Effector CD8-positive, alpha-beta T cell (primary cell): Measurements from ENCODE around the gene BAIAP2.
"Not testable (repeated sequence)": the region's sequence is repeated elsewhere in the genome, so short reads cannot be mapped to it uniquely, and the experiment has no call there.

Source experiments
- DNase-seq: peaks from one replicate; lab custom pipeline; 2025; lab: John Stamatoyannopoulos, UW

BAIAP2 gene

GRCh38 chr17:81139428-81139827 lies 104.5 kb downstream of the BAIAP2 start:
- DNase-seq, result no peak

DNA sequence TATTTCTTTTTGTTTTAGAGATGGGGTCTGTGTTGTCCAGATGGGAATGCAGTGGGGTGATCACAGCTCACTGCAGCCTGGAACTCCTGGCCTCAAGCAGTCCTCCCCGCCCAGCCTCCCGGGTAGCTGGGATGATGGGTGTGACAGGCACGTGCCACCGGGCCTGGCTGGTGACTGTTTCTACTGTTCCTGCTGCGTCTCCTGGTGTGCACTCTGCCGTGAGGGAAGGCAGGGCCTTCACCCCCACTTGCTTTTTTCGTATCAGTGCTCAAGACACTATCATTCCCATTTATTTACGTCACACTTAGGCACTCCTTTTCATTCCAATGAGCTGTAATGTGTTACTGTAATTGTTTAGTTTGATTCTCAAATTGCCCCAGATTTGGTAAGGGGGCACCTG lies 105.1 kb downstream of the BAIAP2 start:
- DNase-seq, result no peak

- no peak for DNase-seq
These were observed 105.7 kb downstream of the BAIAP2 start for GRCh38 chr17:81140695-81141094.

DNA sequence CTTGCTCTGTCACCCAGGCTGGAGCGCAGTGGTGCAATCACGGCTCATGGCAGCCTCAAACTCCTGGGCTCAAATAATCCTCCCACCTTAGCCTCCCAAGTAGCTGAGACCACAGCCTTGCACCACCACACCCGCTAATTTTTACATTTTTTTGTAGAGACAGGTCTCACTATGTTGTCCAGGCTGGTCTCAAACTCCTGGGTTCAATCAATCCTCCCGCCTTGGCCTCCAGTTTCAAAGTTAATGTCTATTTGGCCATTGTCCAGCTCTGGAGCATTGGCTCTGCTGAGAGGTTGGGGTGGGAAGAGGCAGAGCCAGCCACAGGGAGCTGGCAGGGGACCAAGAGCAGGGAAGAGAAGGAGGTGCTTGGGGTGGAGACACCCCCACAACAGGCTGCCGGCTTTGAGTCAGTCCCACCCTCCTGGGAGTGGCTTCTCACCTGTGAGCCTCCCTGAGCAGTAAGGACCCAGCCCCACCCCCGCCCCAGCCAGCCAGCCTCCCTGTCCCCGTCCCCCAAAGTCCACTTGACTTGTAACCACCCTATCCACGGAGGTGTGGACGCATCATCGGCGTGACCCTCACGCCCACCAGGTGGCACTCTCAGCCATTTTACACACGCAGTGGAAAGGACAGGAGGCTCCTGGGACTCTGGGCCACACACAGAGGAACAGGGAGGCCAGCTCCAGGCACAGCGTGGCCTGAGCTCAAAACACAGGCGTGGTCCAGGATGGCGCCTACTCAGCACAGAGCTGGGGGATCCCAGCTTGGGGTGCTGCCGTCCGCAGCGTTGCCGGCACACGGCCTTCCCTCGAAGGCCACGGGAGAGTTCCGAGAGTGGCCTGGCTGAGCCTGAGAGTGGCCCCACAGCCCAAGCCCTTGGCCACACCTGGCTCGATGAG lies 107.6 kb downstream of the BAIAP2 start:
- peak; percentile 43 for DNase-seq

DNA sequence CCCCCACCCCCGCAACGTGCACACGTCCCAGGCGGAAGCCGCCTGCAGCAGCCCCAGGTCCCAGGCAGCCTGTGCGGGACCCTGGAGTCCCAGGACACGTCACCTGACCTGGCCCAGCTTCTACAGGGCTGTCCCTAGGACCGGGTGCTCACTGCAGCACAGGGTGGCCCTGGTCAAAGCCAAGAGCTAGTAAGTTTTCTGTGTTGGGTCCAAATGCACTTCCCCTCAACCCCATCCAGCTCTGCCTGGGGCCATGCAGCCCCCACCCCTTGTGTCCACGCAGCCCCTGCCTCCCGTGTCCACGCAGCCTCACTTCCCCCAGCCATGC lies 108.2 kb downstream of the BAIAP2 start:
- DNase-seq, result no peak

DNA sequence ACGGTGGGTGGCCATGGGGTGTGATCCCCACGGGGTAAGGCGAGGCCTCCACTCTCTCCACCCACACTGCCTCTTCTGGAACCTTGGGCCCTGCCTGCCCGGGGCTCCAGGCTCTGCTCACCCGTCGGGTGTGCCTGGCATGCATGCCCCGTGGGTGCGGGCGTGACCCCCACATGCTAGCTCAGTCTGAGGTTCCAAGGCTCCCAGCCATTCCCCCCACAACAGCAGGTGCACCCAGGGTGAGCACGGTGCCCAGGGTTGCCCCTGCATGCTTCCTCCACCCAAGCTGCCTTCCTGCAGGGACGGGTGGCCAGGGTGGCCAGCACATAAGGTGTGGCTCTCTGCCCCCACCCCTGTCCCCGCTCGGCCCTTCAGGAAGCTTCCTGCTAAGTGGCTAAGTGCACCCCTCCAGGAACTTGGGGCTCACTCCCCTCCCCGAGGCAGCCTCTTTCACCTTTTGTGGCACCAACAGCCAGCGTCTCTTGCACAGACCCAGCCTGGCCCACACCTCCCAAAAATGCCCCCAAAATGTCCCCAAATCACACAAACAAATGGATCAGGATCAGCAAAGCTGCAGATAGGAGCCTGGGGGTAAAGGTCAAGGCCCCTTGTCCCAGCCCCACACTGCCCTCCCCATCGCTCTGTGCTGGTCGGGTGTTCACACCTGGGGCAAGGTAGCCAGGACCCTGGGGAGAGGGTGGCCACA lies 108.9 kb downstream of the BAIAP2 start:
- DNase-seq, result no peak

DNA sequence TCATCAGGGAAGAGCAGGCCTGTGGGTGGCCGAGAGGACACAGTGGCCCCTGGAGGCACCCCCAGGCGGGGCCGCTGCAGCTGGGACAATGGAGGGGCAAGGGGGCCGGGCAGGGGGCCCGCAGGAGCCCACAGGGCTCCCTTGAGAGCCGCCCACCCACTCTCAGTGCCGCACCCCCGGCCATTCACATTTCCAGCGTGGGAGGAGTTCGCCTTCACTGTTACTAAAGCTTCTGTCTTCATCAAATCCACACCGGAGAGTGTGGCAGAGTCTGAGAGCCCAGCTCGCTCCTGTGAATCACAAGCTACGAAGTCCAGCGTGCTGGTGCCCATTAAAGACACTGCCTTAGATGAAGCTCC lies 109.5 kb downstream of the BAIAP2 start:
- no peak for DNase-seq

DNA sequence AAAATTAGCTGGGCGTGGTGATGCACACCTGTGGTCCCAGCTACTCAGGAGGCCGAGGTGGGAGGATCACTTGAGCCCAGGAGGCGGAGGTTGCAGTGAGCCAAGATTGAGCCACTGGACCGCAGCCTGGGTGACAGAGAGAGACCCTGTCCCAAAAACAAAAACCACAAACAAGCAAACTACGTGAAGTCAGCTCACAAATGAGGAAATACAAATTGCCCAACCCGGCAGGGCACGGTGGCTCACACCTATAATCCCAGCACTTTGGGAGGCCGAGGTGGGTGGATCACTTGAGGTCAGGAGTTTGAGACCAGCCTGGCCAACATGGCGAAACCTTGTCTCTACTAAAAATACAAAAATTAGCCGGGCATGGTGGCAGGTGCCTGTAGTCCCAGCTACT lies 111.3 kb downstream of the BAIAP2 start:
- DNase-seq, result not testable (repeated sequence)

GRCh38 chr17:81147701-81148100 lies 112.8 kb downstream of the BAIAP2 start:
- DNase-seq, result no peak

DNA sequence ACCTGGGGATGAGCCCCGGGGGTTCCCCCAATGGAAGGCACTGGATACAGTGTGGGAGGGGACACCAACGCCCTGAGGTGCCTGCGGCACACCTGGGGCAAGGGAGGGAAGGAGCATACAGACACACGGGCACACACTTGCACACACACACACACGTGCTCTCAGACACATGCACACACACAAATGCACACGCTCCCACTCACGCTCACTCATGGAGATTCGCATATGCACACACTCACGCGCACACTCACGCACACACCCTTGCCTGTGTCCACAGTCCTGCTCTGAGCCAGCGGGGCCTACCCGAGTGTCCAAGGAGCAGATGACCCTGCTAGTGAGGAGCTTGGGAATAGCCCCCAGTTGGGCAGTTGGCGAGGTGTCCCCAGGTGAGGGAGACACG lies 113.6 kb downstream of the BAIAP2 start:
- DNase-seq, result no peak

DNA sequence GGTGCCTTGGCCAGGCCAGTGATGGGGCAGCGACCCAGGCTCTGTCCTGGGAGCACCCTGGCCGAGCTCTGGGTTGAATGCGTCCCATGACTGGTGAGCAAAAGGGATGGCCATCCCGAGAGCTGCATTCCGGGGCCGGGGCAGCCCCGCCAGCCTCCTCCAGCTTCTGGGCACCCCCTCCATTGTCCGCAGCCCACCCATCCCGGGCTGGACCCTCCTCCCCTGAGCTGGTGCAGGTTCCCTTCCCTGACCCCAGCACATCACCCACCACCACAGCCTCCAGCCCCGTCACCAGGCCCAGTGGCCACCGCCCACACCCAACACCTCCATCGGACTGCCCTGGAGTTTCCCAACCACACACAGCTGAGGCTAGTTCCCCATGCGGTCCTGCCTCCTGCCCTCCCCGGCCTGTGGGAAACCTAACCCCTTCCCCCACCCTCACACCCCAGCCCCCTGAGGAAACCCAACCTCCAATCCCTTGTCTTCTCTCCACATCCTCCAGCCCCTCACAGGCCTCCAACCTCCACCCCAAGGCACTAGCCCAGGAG lies 114.1 kb downstream of the BAIAP2 start:
- DNase-seq, result no peak

- DNase-seq, result no peak
These were observed 115.6 kb downstream of the BAIAP2 start for GRCh38 chr17:81150377-81151077.

- DNase-seq, result no peak
These were observed 116.3 kb downstream of the BAIAP2 start for GRCh38 chr17:81151278-81151677.

- DNase-seq, result no peak
These were observed 117.4 kb downstream of the BAIAP2 start for GRCh38 chr17:81152288-81152828.

GRCh38 chr17:81153340-81153803 lies 118.4 kb downstream of the BAIAP2 start:
- no peak for DNase-seq

GRCh38 chr17:81154016-81154415 lies 119.1 kb downstream of the BAIAP2 start:
- not testable (repeated sequence) for DNase-seq

DNA sequence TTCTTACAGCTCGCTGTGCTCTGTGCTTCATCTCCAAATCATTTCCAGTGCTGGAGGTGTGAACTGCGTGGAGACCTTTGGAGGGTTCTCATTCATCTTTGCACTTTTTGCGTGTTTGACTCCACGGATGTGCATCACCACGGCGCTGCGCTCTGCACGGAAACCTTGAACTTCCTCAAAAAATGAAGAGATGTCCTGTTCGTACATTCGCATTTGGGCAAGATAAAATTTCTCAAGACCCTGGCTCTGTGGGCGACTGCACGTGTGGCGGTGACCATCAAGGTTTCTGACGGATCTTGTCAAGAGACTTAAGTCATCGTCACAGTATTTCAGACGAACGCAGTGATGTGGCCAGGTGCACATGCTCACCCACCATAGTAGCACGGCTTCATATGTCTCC lies 120.0 kb downstream of the BAIAP2 start:
- DNase-seq, result no peak

DNA sequence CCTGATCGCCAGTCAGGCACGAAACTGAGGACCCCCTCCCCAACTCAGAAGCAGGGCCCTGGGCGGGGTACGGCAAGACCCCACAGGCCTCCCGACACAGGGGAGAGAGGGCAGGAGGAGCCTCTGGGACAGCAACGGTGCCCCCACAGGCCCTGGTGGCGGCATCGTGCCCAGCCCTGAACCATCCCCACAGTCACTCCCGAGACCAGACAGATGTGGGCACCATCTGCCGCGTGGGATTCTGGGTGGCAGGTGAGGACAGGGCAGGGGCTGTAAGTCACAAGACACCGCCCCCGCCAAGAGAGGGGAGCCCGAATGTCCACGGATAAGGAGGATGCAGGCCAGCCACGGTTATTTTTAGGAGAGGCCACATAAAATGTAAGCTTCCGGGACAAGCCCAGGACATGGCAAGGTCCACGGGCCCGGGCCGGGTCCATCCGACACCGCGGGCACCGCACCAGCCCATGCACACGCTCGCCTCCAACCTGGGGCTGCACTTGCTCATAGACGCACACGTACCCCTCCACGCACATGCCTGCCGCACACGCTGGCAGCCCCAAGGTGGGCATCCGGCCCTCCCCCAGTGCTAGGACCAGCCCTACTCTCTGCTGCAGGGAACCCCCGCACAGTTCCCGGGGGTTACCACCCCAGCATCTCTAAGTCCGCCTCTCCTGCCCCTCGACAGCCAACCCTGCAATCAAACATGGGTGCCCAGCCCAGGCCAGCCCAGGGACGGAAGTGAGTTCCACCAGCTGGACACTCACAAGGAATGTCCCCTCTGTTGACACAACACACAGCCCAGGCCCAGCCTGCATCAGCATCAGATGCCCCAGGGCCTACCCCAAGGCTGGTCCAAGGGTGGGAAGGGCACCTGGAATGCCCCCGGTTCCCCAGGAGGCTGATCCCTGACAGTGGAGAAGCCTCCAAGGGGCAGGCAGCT lies 122.2 kb downstream of the BAIAP2 start:
- DNase-seq, result no peak

- DNase-seq, result no peak
These were observed 123.1 kb downstream of the BAIAP2 start for GRCh38 chr17:81157848-81158687.
